Kidney epithelial cell (primary cell): ENCODE data around the gene MAU2. TPM values are rescaled to one million over a fixed set of nuclear protein-coding genes. Genes with fewer than 3 reads are reported as not detected.

Experiments used
- DNase-seq: peaks from one replicate; pipeline ENCODE4 v3.0.0-alpha.2; 2010; ENCODE audit warnings: low read depth
- H3K27me3 ChIP-seq: 2 replicates; pipeline ENCODE4 v1.6.0; 2011; ENCODE audit warnings: low read length; ENCODE audit not compliant: control insufficient read depth, insufficient read depth
- H3K36me3 ChIP-seq: 2 replicates; pipeline ENCODE4 v1.5.1; 2011; ENCODE audit warnings: low read length; ENCODE audit not compliant: control insufficient read depth, insufficient read depth
- H3K4me3 ChIP-seq: 2 replicates; pipeline ENCODE4 v1.5.1; 2011; ENCODE audit warnings: low read depth, mild to moderate bottlenecking, control low read depth, low read length
- total RNA-seq: library from RNA; depleted of rRNA; stranded (reverse); fragments of >200 nt; gene quantifications from 2 replicates; pipeline ENCODE4 v1.2.3, GENCODE V29; 2015
- TF ChIP-seq, protein P1 (sequence below): IDR thresholded peaks from 2 replicates; pipeline ENCODE4 v1.5.1; 2011; ENCODE audit warnings: mild to moderate bottlenecking, moderate library complexity, low read length, control low read depth, inconsistent platforms; ENCODE audit not compliant: insufficient read depth, poor library complexity, severe bottlenecking

The MAU2 gene
- total RNA-seq, 1 donor from 2014 or later = 31.7 TPM

DNA sequence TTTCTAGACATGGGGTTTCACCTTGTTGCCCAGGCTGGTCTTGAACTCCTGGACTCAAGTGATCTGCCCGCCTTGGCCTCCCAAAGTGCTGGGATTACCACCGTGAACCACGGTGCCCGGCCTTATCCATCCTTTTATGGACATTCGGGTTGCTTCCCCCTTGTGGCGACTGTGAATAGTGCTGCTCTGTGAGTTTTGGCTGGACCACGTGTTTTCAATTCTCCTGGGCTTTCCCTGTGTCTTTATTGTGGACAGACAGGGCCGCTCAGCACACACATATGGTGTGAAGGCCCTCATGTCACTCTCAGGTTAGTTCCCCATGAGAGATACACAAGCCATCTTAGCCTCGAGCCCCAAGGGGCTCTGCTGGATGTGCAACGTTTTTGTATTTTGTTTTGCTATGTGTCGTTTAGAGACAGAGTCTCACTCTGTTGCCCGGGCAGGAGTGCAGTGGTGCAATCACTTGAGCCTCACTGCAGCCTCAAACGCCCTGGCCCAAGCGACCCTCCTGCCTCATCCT is 40.5 kb downstream of the MAU2 start:
- DNase-seq = peak; percentile 44
- no peaks in the 10 kb centered on the region for H3K27me3 ChIP-seq
- no peak overlapping the region for H3K4me3 ChIP-seq
- H3K36me3 ChIP-seq = no peaks in the 10 kb centered on the region
- TF ChIP-seq, protein P1, sequence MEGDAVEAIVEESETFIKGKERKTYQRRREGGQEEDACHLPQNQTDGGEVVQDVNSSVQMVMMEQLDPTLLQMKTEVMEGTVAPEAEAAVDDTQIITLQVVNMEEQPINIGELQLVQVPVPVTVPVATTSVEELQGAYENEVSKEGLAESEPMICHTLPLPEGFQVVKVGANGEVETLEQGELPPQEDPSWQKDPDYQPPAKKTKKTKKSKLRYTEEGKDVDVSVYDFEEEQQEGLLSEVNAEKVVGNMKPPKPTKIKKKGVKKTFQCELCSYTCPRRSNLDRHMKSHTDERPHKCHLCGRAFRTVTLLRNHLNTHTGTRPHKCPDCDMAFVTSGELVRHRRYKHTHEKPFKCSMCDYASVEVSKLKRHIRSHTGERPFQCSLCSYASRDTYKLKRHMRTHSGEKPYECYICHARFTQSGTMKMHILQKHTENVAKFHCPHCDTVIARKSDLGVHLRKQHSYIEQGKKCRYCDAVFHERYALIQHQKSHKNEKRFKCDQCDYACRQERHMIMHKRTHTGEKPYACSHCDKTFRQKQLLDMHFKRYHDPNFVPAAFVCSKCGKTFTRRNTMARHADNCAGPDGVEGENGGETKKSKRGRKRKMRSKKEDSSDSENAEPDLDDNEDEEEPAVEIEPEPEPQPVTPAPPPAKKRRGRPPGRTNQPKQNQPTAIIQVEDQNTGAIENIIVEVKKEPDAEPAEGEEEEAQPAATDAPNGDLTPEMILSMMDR = peak; percentile 78

DNA sequence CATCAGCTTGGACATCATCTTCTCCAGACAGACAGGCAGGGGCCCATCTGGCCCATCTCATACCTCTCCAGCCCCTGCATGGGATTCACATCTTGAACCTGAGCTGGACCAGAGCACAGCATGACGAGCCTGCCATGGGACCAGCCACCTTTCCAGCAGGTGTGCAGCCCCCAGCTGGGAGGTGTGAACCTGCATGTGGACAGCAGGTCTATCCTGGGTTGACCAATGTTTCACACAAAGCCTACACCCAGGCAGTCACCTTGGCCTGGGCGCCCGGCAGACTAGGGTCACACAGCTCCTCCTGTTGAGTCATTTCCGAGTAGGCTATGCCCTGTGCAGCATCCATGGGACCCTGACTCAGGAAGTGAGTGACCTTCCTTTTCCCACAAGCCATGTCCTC is 41.4 kb downstream of the MAU2 start:
- H3K36me3 ChIP-seq = no peaks in the 10 kb centered on the region
- DNase-seq = no peak
- H3K4me3 ChIP-seq = no peak overlapping the region
- TF ChIP-seq, protein P1 = no peak
- no peaks in the 10 kb centered on the region for H3K27me3 ChIP-seq

DNA sequence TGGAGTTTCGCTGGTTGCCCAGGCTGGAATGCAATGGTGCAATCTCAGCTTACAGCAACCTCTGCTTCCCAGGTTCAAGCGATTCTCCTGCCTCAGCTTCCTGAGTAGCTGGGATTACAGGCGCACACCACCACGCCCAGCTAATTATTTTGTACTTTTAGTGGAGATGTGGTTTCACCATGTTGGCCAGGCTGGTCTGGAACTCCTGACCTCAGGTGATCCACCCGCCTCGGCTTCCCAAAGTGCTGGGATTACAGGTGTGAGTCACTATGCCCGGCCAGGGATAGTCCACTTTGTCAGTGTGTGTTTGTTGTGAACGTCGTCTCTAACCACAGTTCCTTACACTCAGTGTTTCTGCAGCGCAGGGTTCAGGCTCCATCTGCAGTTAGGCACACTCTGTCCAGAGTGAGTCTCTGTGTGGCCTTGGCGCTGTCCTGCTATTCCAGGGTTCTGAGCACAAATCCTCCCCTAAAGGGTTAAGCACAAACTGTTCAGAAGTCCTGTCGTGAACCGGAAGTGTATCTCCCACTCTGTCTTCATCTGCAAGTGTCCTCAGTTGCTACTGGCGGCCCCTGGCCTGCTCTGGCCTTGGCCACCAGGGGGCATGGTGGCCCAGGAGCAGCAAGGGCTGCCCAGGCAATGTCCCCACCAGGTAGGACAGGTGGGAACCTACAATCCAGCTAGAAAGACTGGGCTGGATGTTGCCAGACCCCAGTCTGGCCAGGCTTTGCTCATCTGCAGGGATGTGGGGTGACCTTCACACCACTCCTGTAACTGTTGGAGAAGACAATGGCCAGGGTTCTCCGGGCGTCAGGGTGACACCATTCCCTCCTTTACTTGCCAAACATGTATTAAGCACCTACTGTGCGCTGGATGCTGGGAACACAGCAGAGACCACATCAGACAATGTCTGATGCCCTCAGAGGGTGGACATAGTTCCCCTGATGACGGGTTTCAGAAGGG is 46.1 kb downstream of the MAU2 start:
- Histone ChIP-seq H3K27me3 (no peaks in the 10 kb centered on the region), H3K4me3 (no peak overlapping the region), H3K36me3 (no peaks in the 10 kb centered on the region)
- DNase-seq = peak; percentile 42
- TF ChIP-seq, protein P1 = peak; percentile 93

- H3K36me3 ChIP-seq = no peaks in the 10 kb centered on the region
- TF ChIP-seq, protein P1 = no peak
- H3K4me3 ChIP-seq = no peak overlapping the region
- DNase-seq = no peak
- no peaks in the 10 kb centered on the region for H3K27me3 ChIP-seq
Observed at GRCh38 chr19:19368087-19368486, 47.5 kb downstream of the MAU2 start.

DNA sequence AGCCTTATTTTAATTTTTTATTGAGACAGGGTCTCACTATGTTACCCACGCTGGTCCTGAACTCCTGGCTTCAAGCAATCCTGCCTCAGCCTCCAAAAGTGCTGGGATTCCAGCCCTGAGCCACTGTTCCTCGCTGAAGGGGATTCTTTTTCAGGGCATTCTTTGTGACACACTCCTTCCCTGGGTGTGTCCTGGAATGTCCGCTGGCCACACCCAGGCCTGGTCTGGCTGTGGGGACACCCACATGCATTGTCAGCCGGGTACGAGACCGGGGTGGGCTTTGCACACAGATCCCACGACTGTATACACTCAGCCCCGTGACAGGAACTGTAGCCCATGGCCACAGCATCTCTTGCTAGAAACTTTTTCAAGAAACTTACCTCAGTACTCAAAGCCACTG is 50.4 kb downstream of the MAU2 start:
- Histone ChIP-seq H3K27me3 (no peaks in the 10 kb centered on the region), H3K4me3 (no peak overlapping the region), H3K36me3 (no peaks in the 10 kb centered on the region)
- no peak for DNase-seq
- TF ChIP-seq, protein P1 = no peak
